HG03196 (cell line): ENCODE data around the gene SCARF2.

Experiments
- ATAC-seq: cut with Tn5 transposase; IDR thresholded peaks from one replicate; pipeline ENCODE4 v1.9.1; 2021; ENCODE audit not compliant: unreplicated experiment

The SCARF2 gene

DNA sequence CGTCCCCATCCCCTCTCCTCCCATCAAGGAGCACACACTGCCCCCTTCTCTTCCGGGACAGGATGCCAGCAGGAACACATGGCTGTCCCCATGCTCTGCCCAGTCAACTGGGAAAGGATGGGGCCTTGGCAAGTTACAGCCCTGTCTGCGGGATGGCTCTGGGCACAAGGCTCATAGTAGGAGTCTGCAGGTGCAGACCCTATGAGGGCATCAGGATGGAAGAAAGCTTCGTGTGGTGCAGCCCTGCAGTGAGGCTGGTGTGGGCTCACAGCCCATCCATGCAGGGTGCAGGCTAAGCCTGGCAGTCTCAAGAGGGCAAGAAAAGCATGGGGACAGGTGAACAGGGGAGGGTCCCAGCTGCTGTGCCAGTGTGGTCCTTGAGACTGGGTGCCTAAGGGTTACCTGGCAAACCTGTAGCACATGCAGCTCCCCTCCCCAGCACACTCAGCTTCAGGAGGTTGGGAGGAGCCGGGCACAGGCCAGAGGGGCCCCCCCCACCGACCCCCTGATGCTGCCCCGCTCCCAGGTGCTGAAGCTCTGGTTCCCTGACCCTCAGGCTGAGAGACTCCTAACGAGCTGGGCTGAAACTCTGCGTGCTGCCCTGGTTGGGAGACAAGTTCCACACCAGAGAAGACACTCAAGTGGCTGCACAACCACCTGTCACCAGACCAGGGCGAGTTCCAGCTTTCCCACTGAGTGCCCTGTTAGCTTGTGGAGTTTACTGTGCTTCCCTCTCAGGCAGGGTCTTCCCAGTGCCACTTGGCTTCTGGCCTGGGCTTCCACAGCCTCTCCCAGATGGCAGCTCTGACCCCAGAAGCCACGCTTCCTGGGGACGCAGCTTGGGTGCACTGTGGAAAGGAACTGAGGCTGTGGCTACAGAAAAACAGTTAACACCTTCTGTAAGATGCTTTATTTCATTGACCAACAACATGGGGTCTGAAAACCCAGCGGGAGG, 3.3 kb upstream of the SCARF2 start:
- ATAC-seq = no peak

DNA sequence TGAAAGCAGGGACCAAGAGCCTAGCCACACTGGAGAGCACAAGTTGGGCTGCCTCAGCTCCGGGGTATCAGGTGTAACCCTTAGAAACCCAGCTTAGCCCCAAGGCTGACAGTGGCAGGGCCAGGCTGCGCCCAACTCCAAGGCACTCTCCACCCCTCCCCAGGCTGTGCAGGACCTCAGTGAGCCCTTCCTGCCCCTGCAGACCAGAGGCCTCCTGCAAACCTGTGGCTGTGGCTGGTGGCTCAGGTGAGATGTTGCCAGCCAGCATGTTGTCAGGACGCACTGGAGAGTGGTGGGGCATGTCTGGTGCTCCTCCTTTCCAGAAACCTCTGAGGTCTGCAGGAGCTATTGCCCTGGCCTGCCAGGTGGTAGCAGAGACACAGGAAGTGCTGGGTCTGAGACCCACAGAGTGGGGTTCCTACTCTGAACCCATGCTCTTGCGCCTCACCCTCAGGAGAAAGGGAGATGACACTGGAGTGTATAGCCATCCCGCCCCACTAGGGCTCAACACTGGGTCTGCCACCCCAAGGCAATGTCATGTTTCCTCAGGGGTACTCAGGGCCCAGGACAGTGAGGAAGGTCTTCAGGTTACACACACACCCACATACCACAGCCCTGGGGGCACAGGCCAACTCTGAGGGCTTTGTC, 2.4 kb upstream of the SCARF2 start:
- ATAC-seq = no peak

DNA sequence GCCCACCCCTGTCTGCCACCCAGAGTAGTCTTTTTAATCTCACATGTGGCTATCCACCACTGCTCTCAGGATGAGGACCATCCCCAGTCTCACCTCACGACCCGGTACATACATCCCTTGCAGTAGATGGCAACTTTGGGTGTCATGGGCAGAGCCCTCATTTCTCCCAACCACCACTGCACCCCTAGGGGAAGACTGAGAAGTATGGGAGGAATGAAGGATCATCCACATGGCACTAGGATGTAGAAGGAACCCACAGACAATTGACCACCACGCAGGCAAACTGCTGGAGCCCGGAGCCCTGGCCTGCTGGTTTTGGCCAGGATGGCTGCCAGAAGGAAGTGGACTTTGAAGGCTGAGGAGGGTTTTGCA, 1.9 kb upstream of the SCARF2 start:
- ATAC-seq = no peak

GRCh38 chr22:20438678-20439492, 1.3 kb upstream of the SCARF2 start:
- ATAC-seq = no peak

DNA sequence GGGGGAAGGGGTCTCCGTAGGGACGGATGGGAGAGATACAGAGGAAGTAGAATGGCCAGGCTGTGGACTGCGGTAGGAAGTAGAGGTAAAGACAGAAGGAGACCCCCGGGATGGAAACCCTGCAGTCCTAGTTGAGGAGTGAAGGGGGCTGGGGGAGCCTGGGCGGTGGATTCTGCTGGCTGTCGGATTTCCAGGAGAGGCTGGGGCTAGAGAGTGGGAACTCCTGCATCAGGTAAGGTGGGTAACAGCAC, 727 bp upstream of the SCARF2 start:
- ATAC-seq = no peak

DNA sequence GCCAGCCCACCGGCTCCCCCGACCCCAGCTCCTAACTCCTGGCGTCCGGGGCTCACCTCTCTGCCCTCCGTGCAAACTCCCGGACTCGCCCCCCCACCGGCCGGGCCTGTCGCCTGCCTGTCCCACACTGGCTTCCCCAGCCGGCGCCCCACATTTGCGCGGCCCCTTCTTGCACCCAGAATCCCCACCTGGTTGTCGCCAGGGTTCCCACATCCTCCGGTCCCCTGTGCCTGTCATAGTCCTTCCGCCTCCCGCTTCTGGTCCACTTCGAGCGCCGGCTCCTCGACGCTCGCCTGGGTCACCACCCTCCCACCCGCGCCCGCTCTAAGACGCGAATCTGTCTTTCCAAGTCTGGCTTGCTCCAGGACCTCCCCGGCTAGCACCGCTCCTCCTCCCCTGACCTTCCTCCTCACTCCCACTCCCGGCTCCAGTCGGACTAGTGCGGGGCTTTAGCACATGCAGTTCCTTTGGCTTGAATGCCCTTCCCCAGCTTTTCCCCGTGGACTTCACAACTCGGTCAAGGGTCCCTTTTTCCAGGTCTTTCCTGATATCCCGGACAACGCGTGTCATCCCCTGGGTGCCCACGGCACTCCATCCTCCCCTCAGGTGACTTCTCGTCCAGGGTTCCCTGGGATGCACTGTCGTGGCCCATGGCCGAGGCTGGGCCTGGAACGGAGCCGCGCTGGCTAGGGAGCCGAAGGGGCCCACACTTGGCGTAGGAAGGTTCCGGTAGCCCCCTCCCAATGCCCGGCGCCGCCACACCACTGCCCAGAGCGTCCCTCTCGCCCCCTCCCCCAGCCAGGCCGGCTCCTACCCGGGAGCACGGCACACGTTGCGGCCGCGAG, 635 bp downstream of the SCARF2 start:
- no peak for ATAC-seq

DNA sequence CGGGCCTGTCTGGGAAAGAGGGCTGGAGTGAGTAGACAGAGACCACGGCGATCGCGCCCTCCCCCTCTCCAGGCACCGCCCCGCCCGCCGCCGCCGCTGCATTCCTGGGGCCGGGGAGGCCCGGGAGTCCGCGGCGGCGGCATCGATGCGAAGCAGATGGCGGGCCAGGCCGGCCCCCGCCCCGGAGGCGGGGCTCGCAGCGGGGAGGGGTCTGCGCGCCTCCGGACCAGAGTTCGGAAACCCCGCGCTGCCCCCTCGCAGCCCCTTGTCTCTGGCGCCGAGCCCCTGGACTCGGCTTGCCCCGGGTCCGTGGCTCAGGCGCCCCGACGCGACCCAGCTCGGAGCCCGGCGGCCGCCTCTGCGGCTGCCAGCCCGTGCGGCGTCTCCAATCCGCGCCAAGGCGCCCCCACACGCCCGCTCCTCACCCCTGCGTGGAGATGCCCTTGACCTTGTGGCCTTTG, 1.3 kb downstream of the SCARF2 start:
- ATAC-seq = no peak

DNA sequence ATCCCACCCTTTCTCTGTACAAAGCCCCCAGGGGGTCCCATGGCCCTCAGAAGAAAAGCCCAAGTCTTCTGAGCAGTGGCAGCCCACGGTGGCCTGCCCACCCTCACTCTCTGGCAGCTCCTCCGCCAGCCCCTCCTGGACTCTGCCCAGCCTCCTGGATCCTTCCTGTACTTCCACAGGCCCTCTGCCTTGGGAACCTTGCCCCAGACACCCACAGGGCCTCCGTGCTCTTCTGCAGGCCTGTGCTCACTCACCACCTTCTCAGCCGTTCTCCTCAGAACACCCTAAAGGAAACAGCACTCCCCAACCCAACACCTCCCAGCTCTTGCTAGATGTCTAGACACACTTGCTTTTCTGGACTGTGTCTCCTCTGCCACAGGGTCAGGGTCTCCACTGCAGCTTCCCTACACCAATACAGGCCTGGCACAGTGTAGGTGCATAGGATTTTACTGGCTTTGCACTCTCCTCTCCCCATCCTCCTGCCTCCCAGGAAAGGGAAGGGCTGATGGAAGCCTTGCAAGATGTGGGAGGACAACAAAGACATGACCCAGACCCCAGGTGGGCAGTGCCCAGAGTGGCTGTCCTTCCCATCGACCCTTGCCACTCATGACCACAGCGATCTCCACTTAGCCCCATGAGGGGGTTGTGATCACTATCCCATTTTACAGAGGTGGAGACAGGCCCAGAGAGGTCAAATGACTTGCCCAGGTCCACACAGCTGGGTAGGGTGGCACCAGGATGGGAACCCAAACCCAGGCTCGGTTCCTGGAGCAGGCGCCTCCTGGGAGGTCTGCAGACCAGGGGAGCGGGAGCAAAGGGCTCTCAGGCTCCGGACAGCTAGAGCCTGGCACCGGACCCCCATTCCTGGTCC, 2.0 kb downstream of the SCARF2 start:
- ATAC-seq = no peak

DNA sequence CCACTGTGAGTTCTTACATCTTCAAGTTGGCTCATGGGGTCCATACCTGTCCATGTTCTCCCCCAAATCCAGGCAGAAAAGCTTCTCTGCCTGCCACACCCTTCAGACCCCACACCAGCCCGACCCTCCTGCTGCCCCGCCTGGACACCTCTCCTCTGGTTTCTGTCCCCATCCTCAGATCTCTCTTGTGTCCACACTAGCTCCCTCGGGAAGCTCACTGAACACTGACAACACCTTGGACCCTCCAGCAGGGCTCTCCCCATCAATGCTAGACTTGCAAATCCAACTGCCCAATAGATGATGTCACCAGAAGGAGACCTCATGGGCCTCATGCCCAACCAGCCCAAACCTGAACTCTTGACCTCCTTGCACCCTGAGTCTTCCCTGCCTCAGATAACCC, 2.9 kb downstream of the SCARF2 start:
- no peak for ATAC-seq

- ATAC-seq = no peak
Observed at GRCh38 chr22:20434264-20434751, 3.3 kb downstream of the SCARF2 start.

- ATAC-seq = no peak
Observed at GRCh38 chr22:20433686-20434241, 3.9 kb downstream of the SCARF2 start.

GRCh38 chr22:20433191-20433590, 4.4 kb downstream of the SCARF2 start:
- ATAC-seq = no peak

- ATAC-seq = no peak
Observed at GRCh38 chr22:20432244-20432686, 5.4 kb downstream of the SCARF2 start.

- ATAC-seq = no peak
Observed at GRCh38 chr22:20431511-20432192, 6.0 kb downstream of the SCARF2 start.

DNA sequence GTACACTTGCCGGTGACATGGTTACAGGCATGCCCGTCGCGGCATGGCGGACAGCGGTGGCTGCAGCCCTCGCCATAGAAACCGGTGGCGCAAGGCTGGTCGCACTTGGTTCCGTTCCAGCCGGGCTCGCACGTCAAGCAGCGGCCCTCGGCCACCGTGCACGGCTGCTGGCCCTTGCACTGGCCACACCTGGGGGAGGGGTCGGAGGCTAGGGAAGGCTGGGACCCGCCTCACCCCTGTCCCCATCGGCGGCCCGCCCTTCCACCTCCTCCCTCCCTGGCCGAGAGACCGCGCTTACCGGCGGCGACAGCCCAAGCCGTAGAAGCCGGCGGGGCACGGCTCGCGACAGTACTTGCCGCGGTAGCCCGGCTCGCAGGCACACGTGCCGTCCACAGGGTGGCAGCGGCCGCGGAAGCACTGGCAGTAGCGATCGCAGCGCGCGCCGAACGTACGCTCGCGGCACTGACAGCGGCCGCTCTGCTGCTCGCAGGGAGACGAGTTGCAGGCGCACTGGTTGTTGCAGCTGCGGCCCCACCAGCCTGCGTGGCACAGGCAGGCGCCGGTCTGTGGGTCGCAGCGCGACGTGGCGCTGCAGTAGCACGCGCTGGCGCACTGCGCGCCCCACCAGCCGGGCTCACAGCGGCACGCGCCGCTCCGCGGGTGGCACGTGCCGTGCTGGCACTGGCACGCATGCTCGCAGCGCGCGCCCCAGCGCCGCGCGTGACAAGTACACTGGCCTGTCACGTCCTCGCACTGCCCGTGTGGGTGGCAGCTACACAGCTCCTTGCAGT, 6.7 kb downstream of the SCARF2 start:
- ATAC-seq = no peak

GRCh38 chr22:20430101-20430719, 7.4 kb downstream of the SCARF2 start:
- no peak for ATAC-seq

DNA sequence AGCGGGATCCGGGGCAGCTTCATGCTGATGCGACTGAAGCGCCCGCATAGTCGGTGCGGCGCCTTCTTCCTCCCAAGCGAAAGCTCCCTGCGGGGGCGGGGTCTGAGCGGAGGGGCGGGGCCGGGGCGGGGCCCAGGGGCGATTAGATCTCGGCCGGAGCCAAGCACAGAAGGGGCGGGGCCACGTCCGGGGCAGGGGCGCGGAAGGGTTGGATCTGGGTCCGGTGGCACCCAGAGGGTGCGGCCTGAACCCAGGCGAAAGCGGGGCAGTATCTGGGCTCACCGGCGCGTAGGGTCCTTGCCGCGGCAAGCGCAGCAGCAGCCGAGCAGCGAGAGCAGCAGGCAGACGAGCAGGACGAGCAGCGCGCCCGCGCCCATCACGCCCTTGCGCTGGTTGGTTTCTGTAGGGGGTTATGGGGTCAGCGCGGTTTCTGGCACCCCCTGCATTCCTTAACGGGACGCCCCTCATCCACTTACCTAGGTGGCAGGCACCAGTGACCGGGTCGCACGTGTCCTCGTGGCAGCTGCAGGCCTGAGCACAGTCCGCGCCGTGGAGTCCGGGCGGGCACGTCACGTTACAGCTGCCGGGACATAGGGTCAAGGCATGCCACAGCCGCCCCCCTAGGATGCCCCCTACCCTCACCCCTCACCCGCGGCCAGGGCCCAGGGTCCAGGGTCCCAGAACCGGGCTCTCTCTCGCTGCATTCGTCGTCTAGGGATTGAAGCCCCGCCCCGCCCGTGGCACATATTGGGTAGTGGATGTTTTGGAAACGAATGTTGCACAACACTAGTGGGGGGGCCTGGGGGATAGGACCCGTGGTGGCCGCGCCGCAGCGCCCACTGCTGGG, 8.1 kb downstream of the SCARF2 start:
- ATAC-seq = no peak
